Fibroblast of mammary gland (primary cell): ENCODE measurements around the gene HOXB4.

Experiments
- DNase-seq: peaks from one replicate; pipeline ENCODE4 v3.0.0-alpha.2; 2010; ENCODE audit warnings: low read depth
- H3K4me3 ChIP-seq: 2 replicates; pipeline ENCODE4 v1.5.1; 2011; ENCODE audit warnings: low read depth, mild to moderate bottlenecking, low read length, moderate library complexity; ENCODE audit not compliant: control insufficient read depth
- TF ChIP-seq, protein P1 (sequence below): conservative IDR thresholded peaks from 2 replicates; pipeline ENCODE4 v1.5.1; 2011; ENCODE audit warnings: low read depth, low read length, inconsistent platforms; ENCODE audit not compliant: control insufficient read depth, insufficient read depth

The HOXB4 gene

DNA sequence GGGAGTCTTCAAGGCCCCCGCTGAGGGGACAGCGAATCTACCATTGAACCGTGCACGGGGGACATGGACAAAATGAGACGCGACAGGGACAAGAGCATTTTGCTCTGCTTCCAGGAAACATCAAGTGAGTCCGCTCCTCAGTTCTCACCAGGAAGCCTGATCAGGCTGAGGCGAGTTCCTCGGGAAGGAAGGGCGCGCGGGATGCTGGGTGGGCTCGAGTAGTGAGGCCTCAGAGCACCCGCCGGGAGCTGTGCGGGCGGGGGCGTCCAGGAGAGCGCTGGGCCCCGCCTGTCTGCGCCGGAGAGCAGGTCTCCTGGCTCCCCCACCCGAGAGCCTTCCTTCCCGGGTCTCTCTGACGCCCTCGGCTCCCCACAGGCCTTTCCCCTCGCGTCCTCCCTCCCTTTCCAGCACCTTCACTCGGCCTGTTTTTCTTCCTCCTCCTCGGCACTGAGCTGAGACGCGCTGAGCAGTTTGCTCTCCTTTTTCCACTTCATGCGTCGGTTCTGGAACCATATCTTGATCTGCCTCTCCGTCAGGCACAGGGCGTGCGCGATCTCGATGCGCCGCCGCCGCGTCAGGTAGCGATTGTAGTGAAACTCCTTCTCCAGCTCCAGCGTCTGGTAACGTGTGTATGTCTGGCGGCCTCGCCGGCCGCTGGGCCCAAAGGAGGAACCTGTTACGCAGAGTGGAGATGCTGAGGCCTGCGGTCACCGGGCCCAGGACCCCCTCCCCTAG lies 18.0 kb upstream of the HOXB4 start:
- no peak for DNase-seq
- TF ChIP-seq, protein P1, sequence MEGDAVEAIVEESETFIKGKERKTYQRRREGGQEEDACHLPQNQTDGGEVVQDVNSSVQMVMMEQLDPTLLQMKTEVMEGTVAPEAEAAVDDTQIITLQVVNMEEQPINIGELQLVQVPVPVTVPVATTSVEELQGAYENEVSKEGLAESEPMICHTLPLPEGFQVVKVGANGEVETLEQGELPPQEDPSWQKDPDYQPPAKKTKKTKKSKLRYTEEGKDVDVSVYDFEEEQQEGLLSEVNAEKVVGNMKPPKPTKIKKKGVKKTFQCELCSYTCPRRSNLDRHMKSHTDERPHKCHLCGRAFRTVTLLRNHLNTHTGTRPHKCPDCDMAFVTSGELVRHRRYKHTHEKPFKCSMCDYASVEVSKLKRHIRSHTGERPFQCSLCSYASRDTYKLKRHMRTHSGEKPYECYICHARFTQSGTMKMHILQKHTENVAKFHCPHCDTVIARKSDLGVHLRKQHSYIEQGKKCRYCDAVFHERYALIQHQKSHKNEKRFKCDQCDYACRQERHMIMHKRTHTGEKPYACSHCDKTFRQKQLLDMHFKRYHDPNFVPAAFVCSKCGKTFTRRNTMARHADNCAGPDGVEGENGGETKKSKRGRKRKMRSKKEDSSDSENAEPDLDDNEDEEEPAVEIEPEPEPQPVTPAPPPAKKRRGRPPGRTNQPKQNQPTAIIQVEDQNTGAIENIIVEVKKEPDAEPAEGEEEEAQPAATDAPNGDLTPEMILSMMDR: no peak
- H3K4me3 ChIP-seq: peak overlapping the region; percentile 65

DNA sequence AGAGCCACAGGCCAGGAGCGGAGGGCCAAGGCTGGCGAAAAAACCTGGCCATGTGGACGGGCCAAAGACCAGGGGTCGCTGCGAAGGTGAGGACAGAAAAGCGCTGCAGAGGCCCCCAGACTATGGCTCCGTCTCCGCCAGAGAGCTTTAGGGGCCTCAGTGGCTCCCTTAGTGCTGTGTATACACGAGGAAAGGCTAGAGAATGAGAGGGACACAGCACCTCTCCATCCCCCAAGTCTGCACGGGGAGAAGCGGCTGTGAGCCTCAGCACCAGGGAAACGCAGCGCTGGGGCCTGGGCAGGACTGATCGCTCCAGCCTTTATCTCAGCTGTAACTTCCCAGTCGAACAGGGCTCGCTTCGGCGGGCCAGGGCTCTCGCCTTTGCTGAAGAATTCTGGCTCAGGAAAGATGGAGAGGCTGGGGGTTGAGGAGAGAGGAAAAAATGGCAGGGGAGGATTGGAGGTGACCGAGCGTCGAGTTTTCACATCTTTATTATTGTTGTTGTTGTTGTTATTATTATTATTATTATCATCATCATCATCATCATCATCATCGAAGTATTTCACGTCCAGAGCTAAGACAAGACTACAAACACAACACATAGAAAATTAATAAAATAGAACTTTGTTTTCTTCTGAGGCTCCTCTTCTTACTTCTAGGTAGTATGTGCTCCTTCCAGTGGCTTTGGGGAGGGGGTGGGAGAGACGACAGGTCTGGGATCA lies 17.3 kb upstream of the HOXB4 start:
- no peak overlapping the region for H3K4me3 ChIP-seq
- DNase-seq: no peak
- TF ChIP-seq, protein P1: no peak

DNA sequence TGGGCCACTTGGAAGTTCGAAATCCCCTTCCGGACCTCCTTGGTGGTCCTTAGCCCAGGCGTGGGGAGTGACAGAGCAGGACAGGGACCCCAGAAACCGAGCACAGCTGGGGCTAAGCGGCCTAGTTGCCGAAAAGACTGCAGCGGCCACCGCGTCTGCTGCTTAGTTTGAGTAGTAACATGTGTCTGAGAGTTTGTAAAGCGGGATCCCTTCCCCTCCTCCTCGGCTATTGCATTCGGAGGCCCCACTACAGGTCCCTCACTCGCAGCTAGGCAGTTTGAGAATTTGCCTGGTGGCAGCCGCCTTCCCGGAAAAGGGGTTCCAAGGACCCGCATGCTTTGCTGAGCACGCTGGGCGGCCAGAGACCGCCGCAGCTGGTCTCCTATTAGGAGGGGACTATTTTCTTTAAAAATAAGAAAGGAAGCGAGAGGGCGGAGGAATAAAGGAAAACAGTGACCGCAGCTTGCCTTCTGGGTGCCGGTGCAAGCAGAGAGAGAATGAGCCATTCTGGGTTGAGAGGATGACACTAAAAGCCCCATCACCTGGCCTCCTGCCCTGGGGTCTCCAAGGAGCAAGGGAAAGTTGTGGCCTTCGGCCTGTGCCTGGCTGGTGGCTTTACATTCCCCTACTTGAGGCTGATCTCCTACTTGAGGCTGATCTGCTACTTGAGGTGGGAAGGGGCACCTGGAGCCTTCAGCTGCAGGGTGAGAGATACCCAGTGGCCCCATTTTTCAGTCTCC lies 16.6 kb upstream of the HOXB4 start:
- no peak for DNase-seq
- H3K4me3 ChIP-seq: peak overlapping the region; percentile 7
- TF ChIP-seq, protein P1: no peak

DNA sequence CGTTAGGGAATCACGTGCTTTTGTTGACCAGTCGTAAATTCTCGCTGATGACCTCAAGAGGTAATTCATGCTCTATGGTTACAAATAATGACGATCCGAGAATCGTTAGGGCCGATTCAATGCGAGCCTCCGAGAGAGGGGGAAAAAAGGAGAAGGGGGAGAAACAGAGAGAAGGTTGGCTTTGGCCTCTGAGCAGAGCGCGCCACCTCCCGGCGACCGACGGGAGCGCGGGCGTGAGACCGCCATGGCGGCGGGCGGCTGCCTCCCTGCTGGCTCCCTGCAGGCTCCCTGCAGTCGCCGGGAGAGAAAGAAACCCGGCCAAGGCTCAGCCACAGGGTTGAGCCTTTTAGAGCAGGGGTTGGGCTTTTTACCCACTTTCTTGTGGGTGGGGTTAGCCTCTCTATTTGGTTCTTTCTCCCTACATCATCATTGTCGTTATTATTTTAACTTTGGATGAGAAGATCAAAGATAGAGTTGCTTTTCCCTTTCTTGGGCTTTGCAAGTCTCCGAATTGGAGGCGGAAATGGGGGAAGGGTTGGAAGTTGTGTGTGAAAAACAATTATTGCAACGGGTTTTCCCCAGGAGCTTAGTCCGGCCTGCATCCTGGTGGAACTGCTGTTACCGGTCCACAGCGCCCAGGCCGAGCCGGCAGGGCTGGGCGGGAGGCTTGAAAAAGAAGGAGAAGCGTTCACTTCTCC lies 15.8 kb upstream of the HOXB4 start:
- TF ChIP-seq, protein P1: peak; percentile 76
- DNase-seq: peak; percentile 90
- peak overlapping the region; percentile 46 for H3K4me3 ChIP-seq

DNA sequence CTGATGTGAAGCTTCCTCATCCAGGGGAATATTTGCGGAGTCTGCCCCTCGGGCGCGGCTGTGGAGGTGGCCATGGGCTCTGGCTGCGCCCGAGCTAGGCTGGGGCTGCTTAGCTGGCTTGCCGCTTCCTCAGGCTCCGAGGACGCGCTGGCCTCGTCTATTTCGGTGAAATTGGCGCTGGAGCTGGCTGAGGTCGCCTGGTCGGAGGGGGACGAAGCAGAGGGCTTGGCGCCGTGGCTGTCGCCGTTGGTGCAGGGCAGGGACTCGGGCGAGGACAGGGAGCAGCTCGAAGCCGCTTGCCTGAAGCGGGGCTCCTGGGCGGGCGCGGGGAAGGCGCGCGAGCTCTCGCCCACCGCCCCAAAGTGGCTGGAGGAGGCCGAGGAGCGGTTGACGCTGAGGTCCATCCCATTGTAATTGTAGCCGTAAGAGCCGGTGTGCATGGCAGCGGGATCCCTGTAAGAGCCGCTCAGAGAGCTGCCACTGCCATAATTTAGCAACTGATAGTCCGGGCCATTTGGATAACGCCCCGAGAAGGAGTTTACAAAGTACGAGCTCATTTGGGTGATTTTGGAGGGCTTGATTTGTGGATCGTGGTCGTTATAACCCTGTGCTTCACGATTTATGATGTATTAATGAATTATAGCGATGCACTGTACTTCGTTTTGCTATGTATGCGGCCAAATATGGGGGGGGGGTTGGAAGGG lies 15.1 kb upstream of the HOXB4 start, which contains the start of gene HOXB5:
HOXB5 (minus strand) TSS at position 654 of the 704 bp plus-strand sequence; CDS start at position 557, 97 bp downstream.
- DNase-seq: no peak
- H3K4me3 ChIP-seq: peak within 1 kb of the TSS; percentile 46
- TF ChIP-seq, protein P1: no peak
